Activated T-cell treated with anti-CD3 and anti-CD28 coated beads for 48 hours (primary cell): Measurements from ENCODE around the gene CYP2C8.
"Not testable (repeated sequence)": the region's sequence is repeated elsewhere in the genome, so short reads cannot be mapped to it uniquely, and the experiment has no call there.

Source experiments
- DNase-seq: peaks from one replicate; pipeline ENCODE4 v3.0.0-alpha.2; 2020; ENCODE audit warnings: low read depth

The CYP2C8 gene

DNA sequence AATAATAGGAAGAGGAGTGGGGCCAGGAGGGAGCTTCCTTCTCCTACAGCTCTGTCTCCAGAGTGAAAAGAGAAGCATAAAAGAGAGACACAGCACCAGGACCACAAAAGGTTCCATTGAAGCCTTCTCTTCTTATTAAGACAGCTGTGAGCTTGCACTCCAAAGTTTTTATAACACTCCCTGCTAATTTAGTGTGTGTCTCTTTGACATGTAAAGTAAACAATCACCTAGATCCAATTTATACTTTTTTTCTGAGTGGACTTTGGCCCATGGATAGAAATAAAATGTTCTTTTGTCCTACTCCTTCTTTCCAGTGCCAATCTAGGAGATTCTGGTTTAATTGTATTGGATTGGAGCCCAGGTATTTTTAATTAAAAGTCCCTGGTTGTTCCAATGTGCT, at the start of gene CYP2C8:
Gene CYP2C8, minus strand, starts transcription at position 212 of the 400 bp plus-strand sequence. Its CDS starts 95 bp downstream, at position 117.
- DNase-seq = no peak

GRCh38 chr10:95116869-95117269, 47.6 kb upstream of the CYP2C8 start:
- DNase-seq = no peak

- DNase-seq = not testable (repeated sequence)
Measured at GRCh38 chr10:95110823-95111222, 41.5 kb upstream of the CYP2C8 start.

DNA sequence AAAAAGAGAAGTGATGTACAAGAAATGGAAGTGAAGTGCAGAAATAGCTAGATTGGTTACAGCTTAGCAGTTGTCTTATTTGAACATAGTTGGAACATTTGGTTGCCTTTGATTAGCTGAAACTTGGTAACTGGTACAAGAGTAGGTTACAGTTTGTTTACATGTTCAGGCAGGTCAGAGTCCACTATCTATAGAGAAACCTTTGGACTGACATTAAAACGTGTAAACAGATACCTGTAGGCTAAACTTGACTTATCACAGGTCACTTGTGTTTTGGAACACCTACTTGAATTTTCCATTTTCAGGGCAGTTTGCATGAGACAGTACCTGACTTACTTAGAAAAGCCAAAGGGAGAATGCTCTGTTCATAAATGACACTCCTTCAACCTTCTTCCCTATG, 28.5 kb upstream of the CYP2C8 start:
- DNase-seq = no peak

DNA sequence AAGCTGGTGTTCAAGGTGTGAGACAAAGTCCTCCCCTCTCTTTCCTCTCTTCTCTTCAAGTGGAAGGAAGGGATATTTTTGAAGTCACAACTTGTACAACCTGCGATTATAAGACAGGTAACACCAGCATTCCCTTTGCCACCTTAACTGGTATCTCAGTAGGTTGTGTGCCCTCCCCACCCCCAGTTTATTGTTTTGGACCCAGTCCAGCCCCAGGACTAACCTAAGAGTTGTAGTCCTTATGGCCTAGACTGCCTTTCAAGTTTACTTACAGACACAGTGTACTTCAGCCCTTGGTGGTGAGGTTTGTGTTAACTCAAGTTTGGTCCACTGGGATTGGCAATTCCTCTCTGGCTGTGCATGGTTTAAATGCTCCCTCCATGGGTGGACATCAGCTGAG, 26.8 kb upstream of the CYP2C8 start:
- DNase-seq = no peak

GRCh38 chr10:95079626-95080025, 10.3 kb upstream of the CYP2C8 start:
- DNase-seq = not testable (repeated sequence)

- DNase-seq = no peak
Measured at GRCh38 chr10:95077556-95077955, 8.3 kb upstream of the CYP2C8 start.

DNA sequence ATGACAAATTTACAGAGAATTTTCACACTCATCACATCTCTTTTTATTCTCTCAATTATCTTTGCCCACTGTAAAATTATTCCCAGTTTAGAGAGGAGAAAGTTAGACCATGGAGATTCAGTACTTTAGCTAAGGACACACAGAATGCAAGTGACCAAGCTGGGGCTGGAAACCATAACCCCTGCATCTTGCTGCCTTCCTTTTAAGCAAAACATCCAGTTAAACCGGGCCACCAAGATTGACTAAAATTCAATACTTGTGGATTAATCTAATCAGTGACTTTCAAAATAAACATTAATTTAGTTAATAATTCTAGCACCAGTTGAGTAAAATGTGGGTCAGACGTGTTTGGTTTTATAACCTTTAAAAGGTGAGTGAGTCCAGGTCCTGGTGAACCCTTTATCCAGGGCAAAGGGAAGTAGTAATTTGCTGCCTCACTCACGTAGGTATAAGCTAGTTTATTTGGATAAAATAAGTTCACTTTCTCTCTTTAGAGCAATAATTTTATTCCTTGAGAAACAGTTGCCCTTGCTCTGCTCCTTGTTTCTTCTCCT, 1.9 kb upstream of the CYP2C8 start:
- no peak for DNase-seq

DNA sequence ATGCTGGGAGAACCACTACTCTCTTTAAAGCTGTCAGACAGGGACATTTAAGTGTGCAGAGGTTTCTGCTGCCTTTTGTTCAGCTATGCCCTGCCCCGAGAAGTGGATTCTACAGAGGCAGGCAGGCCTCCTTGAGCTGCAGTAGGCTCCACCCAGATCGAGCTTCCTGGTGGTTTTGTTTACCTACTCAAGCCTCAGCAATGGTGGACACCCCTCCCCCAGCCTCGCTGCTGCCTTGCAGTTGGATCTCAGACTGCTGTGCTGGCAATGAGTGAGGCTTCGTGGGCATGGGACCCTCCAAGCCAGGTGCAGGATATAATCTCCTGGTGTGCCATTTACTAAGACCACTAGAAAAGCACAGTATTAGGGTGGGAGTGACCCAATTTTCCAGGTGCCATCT, 5.2 kb downstream of the CYP2C8 start:
- not testable (repeated sequence) for DNase-seq

DNA sequence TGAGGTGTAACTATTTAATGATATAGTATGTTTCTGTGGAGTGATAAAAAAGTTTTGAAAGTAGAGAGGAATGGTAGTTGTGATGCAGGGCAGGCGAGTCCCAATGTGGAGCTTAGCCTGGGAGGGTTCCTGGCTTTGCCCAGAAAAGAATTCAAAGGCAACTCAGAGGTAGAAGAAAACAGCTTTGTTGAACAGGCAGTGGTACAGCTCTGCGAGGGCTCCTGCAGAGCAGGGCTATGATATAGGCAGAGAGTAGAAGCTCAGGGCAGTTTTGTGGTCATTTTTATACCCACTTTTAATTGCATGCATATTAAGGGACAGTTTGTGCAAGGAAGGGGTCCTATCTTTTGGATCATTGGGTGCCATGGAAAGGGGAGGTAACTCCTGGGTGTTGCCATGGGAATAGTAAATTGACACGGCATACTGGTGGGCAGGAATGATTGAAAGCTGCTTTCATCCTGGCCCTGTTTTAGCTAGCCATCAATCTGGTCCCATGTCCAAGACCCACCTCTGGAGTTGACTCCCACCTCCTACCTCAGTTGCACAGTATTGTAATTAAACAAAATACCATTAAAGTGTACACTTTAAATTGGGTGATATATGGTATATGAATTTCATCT, 12.4 kb downstream of the CYP2C8 start:
- DNase-seq = no peak

DNA sequence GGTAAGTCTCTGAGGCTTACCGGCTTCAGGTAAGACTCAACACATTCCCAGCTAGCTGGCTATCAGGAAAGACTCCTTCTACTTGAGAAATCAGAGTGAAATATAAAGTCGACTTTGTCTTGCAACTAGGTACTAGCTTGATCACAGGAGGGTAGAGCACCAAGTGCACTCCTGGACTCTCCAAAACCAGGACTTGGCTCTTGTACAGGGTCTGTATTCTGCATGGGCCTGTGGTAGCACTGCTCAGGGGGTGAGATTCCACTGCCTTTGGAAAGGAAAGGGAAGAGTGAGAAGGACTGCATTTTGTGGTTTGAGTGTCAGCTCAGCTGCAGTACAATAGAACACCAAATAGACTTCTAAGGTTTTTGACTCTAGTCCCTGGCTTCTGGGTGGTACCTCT, 19.4 kb downstream of the CYP2C8 start:
- DNase-seq = no peak

DNA sequence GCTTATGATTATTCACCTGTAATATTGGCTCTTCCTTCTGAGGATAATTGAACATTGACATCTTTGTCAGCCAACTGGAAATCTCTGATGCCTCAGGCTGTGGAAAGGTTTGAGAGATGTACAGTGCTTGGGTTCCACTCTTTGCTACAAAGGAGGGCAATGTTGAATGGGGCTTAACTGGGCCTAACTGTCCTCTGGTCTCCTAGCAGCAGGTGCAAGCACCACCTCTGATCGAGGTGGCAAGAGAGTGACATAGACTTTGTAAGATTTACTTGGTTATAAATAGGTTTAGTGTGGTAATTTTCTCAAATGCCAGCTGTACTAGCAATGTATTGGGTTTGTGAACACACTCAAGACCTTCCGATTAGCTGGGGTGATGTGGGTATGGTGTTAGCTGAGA, 21.1 kb downstream of the CYP2C8 start:
- DNase-seq = no peak

- no peak for DNase-seq
Measured at GRCh38 chr10:95039281-95039680, 30.0 kb downstream of the CYP2C8 start.

DNA sequence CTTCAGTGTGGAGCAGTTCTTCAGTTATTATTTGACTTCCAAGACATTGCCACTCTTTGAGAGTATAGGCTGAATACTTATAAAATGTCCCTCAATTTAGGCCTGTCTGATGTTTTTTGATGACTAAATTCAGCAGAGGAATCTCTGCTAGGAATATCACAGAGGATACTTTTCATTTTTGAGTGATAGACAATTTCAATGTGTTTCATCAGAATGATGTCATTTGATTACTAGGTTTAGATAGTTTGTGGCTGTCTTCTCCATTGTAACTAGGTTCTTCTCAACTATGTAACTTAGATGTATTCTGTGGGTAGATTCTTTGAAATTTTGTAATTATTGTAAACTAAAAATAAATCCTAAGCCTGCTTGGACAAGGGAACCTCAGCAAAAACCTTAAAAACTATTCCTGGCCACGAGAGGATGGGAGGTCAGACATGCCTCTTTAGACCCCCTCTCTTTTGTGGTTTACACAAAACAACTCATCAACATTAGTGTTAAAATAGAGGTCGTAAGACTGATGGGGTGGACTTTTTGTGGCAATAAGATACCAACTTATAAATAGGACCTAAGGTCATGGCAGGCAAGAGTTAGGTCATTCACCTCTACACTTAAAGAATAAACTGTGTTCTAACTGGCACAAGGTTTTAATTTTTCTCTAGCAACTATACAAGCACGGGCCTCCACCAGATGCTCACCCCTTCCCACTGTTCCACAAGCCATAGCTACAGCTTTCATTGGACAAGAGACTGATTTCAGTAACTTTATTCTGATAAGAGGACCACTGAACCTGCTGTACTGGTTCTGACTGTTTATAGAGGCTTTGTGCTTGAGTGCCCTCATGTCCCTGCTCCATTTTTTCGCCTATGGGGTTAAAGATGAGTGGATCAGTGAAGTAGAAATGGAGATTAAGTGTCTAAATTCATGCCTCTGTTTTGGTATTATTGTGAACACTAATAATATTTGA, 33.7 kb downstream of the CYP2C8 start:
- DNase-seq = no peak

DNA sequence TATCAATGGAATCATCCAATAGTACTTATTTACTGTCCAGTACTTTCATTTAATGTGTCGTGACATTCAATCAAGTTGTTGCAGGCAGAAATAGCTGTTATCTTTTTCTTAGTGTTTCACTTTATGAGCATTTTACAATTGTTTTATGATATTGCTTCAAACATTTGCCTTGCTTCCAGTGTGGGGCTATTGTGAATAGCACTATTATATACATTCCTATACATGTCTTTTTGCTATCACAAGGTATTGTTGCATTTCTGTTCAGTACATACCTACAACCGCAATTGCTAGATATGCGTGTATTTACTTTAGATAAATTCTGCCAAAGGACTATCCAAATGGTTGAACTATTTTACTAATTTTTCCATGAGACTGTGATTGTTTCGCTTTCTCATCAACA, 34.9 kb downstream of the CYP2C8 start:
- DNase-seq = no peak

DNA sequence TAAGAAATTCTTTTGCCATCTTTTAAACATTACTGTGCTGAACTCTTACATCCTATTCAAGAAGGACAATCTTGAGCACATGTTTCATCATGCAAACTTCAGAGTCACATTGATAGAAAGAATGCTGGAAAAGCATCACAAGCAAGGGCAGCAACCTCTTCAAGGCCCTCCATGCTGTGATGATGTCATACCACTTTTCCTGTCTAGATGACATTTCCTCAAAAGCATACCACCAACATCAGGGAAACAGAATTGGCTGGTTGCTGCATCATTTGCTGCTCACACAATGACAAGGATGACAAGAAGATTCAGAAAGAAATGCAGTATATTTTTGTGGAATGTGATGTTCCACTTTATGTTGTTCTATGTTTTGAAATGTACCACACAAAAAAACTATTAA, 37.6 kb downstream of the CYP2C8 start:
- DNase-seq = no peak

DNA sequence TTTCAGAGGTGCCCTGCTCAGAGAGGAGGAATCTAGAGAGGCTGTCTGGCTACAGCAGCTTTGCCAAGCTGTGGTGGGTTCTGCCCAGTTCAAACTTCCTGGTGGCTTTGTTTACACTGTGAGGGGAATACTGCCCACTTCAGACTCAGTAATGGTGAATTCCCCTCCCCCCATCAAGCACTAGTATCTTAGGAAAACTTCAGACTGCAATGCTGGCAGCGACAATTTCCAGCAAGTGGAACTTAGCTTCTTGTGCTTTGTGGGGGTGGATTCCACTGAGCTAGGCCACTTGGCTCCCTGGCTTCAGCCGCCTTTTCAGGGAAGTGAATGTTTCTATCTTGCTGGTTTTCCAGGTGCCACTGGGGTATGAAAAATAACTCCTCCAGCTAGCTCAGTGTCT, 42.8 kb downstream of the CYP2C8 start:
- DNase-seq = no peak

GRCh38 chr10:94997741-94998174, 71.5 kb downstream of the CYP2C8 start:
- DNase-seq = no peak

GRCh38 chr10:94992811-94993210, 76.5 kb downstream of the CYP2C8 start:
- no peak for DNase-seq

DNA sequence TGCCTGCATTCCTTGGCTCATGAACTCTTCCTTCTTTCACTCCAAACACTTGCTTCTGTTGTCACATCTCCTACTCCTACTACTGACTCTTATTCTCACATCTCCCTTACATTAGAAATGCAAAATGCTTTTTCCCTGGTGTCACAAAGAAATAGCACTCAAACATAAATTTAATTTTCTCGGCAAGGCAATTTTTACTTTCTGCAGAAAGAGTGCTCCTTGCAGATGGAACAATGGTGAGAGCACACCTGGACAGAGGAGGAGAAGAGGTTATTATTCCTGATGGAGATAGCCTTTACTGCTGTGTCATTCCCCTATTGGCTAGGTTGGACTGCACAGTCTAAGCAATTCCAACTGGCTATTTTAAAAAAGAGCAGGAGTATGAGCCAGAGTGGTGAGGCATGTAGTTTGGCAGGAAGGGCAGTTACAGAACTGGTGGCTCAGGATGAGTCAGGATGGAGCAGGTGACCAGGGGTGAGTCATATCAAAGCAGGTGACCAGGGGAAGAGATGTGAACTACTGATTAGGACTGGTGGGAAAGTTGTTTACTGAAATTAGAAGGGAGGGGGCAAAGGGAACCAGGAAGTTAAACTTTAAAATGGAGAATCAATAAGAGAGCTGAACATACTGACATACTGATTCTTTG, 77.9 kb downstream of the CYP2C8 start:
- DNase-seq = no peak

GRCh38 chr10:94989192-94989591, 80.1 kb downstream of the CYP2C8 start:
- DNase-seq = no peak
